GM10248 (cell line): ENCODE data around the gene PRSS53.
A peak's percentile ranks its signal among the peaks of the same experiment; 100 is the strongest.

Source experiments
- CTCF ChIA-PET: fragments of 300-600 bp; sonication (Branson Sonifier 250); formaldehyde crosslinking; extraction: SDS; loops from one replicate; lab custom pipeline; 2021; ENCODE audit warnings: antibody characterized with exemption; lab: Yijun Ruan, JAX
- POLR2A ChIA-PET: fragments of 350-650 bp; sonication (Branson Sonifier 250); formaldehyde crosslinking; extraction: SDS; loops from one replicate; lab custom pipeline; 2020; ENCODE audit warnings: antibody characterized with exemption; lab: Yijun Ruan, JAX
- DNase-seq: peaks from one replicate; pipeline ENCODE4 v3.0.0; 2012; ENCODE audit errors: extremely low spot score
- CTCF ChIP-seq: IDR thresholded peaks from 2 replicates; pipeline ENCODE4 v1.5.1; 2012; ENCODE audit warnings: mild to moderate bottlenecking, low read depth; ENCODE audit errors: extremely low read depth, missing control alignments, control extremely low read depth

Gene PRSS53

GRCh38 chr16:31111881-31112466 lies 23.2 kb upstream of the PRSS53 start:
- no peak for TF ChIP-seq CTCF
- POLR2A ChIA-PET, result interaction anchor here (2.8 kb wide), 1 partner anchor 68 kb away, joined by 13 read pairs; the partner anchor contains the start of gene FUS
- CTCF ChIA-PET, result interaction anchor here (0.8 to 2.5 kb wide), 6 partner anchors 11 to 127 kb away, joined by 3 to 10 read pairs (median 4); partner anchors contain the start of gene HSD3B7
- no peak for DNase-seq

- no peak for DNase-seq
- TF ChIP-seq CTCF, result no peak
- ChIA-PET CTCF (interaction anchor here (0.6 to 2.5 kb wide), 2 partner anchors 10 to 32 kb away, joined by 3 to 7 read pairs; no protein-coding TSS in a partner anchor), POLR2A (no interaction called here)
These were observed 21.6 kb upstream of the PRSS53 start for GRCh38 chr16:31110106-31111034.

GRCh38 chr16:31109622-31110021 lies 20.9 kb upstream of the PRSS53 start:
- CTCF ChIA-PET, result interaction anchor here (0.6 to 2.5 kb wide), 2 partner anchors 9 to 33 kb away, joined by 3 to 7 read pairs; no protein-coding TSS in a partner anchor
- no peak for TF ChIP-seq CTCF
- no peak for DNase-seq
- POLR2A ChIA-PET, result no interaction called here

- ChIA-PET CTCF (no interaction called here), POLR2A (no interaction called here)
- DNase-seq, result no peak
- no peak for TF ChIP-seq CTCF
These were observed 20.2 kb upstream of the PRSS53 start for GRCh38 chr16:31108794-31109558.

GRCh38 chr16:31108035-31108793 lies 19.5 kb upstream of the PRSS53 start, which contains the start of gene BCKDK:
Gene BCKDK (plus strand): TSS chr16:31108386. CDS start chr16:31109224, 838 bp downstream.
- POLR2A ChIA-PET, result no interaction called here
- CTCF ChIA-PET, result interaction anchor here (0.6 to 1.7 kb wide), 2 partner anchors 13 to 62 kb away, joined by 3 to 4 read pairs; no protein-coding TSS in a partner anchor
- TF ChIP-seq CTCF, result no peak
- peak; percentile 93 for DNase-seq
